HFFc6 (cell line): ENCODE results near the gene MORC3. TPM values are rescaled to one million over a fixed set of nuclear protein-coding genes. Genes with fewer than 3 reads are reported as not detected.

Experiments
- DNase-seq: peaks from one replicate; pipeline ENCODE4 v3.0.0-alpha.2; 2018
- H3K27ac Mint-ChIP-seq: 2 replicates; pipeline ENCODE4 v1.8.0; 2020; ENCODE audit warnings: mild to moderate bottlenecking, mixed read lengths
- H3K27me3 Mint-ChIP-seq: 2 replicates; pipeline ENCODE4 v1.8.0; 2021; ENCODE audit warnings: mild to moderate bottlenecking, moderate library complexity, mixed read lengths; ENCODE audit not compliant: insufficient read depth
- H3K36me3 Mint-ChIP-seq: 2 replicates; pipeline ENCODE4 v1.8.0; 2021; ENCODE audit warnings: low read depth, mixed read lengths
- H3K4me1 Mint-ChIP-seq: 2 replicates; pipeline ENCODE4 v1.8.0; 2020; ENCODE audit warnings: low read depth, mixed read lengths
- H3K4me3 Mint-ChIP-seq: 2 replicates; pipeline ENCODE4 v1.8.0; 2020; ENCODE audit warnings: mild to moderate bottlenecking, moderate library complexity, mixed read lengths
- H3K9me3 Mint-ChIP-seq: 2 replicates; pipeline ENCODE4 v1.8.0; 2020; ENCODE audit warnings: mild to moderate bottlenecking, mixed read lengths
- CTCF ChIP-seq: fragments of 200-600 bp; sonication (generic); IDR thresholded peaks from 2 replicates; pipeline ENCODE4 v1.5.0; 2021; ENCODE audit warnings: antibody characterized with exemption, mild to moderate bottlenecking
- total RNA-seq, 6 experiments: library from RNA; stranded (reverse); fragmentation: NEBNext Ultra II Directional; extraction: Animal tissue kit (Norgen Biotek cat#: 25700); gene quantifications; 2 replicates in 1 of 6; 3 replicates in 5 of 6; pipeline ENCODE4 v1.2.3, GENCODE V29; 2021

Gene MORC3
- total RNA-seq, 6 experiments from 2014 or later, result 15.2 to 19.4 (median 16.3) TPM

DNA sequence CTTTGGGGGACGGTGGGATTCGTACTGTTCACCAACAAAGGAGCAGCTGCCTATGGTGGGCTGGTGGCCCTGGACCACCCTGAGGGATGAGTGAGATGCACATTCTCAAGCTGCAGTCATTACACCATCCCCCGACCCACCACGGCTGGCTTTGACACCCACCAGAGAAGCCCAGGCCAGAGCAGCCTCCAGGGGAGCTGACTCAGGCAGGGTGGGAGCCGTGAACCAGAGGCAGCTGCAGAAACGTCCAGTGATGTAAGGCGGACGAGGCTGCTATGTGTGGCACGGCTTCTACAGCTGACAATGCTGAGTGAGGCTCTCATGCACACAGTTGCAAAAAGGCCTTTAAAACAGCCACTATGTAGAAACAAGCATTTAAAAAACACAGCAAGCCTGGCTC is 105.3 kb downstream of the MORC3 start:
- DNase-seq, result no peak
- Mint-ChIP-seq H3K4me1 (peaks cover 20% of the 10 kb centered on the region), H3K9me3 (no peaks in the 10 kb centered on the region), H3K4me3 (no peak overlapping the region), H3K27ac (no peak overlapping the region), H3K27me3 (no peaks in the 10 kb centered on the region; the same call in 1 of the 2 replicates), H3K36me3 (no peaks in the 10 kb centered on the region)
- TF ChIP-seq CTCF, result no peak

Other genes starting within 250 kb of the MORC3 start
- gene CBR3, start 185.1 kb upstream of the MORC3 start, total RNA-seq, result 10 to 100 TPM; 15.1 to 25.9 (median 23.5) TPM
- gene DOP1B, start 163.4 kb upstream of the MORC3 start, total RNA-seq, result 10 to 100 TPM; 13.2 to 19.4 (median 15.3) TPM
- 10 to 100 TPM in 4 of 6 experiments, 1 to 10 TPM in 2; 4.3 to 11.4 (median 10.5) TPM for gene CHAF1B, start 65.2 kb downstream of the MORC3 start, total RNA-seq
- under 1 TPM in 2 of 6 experiments, not detected in 4; 0.14 to 0.17 TPM for gene CLDN14, start 159.9 kb downstream of the MORC3 start, total RNA-seq